GM12892 (cell line): Measurements from ENCODE around the gene FCGBP.

Experiments
- POLR2A ChIP-seq: IDR thresholded peaks from 2 replicates; pipeline ENCODE4 v1.6.1; 2011; ENCODE audit warnings: low read depth, low read length, control low read depth
- POLR2AphosphoS5 ChIP-seq: IDR thresholded peaks from 2 replicates; pipeline ENCODE4 v1.6.1; 2011; ENCODE audit warnings: low read depth, low read length, control low read depth

DNA sequence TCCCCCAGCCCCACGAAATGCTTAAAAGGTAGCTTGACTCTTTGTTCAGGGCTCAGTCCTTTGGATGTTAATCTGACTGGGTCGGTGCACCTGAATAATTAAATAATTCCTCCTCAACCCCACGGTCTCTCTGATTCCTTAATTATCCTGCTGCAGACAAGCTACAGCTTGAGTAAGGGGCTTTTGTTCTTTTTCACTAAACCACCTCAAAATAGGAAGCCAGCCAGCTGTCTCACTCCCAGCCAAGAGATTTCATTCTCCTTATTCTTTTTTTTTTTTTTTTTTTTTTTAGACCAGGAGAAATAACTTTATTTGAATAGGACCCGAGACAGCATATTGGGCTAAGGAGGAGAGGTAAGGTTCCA lies 7.9 kb upstream of the FCGBP start:
- no peak for TF ChIP-seq POLR2AphosphoS5
- TF ChIP-seq POLR2A: no peak
